Nephron progenitor cell (in vitro differentiated cells): ENCODE measurements around the gene MLC1.

Source experiments
- DNase-seq: peaks from one replicate; pipeline ENCODE4 v3.0.0; 2021
- H3K27ac Mint-ChIP-seq: 2 replicates; pipeline ENCODE4 v1.8.0; 2021; ENCODE audit warnings: mild to moderate bottlenecking, moderate library complexity, mixed read lengths
- H3K27me3 Mint-ChIP-seq: 2 replicates; pipeline ENCODE4 v1.8.0; 2021; ENCODE audit warnings: mild to moderate bottlenecking, low read depth, mixed read lengths; ENCODE audit not compliant: poor library complexity
- H3K36me3 Mint-ChIP-seq: 2 replicates; pipeline ENCODE4 v1.8.0; 2021; ENCODE audit warnings: low read depth, mixed read lengths
- H3K4me1 Mint-ChIP-seq: 2 replicates; pipeline ENCODE4 v1.8.0; 2021; ENCODE audit warnings: mixed read lengths
- H3K4me3 Mint-ChIP-seq: 2 replicates; pipeline ENCODE4 v1.8.0; 2021; ENCODE audit warnings: mild to moderate bottlenecking, moderate library complexity, mixed read lengths
- H3K9me3 Mint-ChIP-seq: 2 replicates; pipeline ENCODE4 v1.8.0; 2021; ENCODE audit warnings: mild to moderate bottlenecking, moderate library complexity, mixed read lengths
- TF ChIP-seq, protein P1 (sequence below): fragments of 200-600 bp; sonication (generic); IDR thresholded peaks from 2 replicates; pipeline ENCODE4 v1.5.0; 2021; ENCODE audit warnings: antibody characterized with exemption

MLC1 gene

DNA sequence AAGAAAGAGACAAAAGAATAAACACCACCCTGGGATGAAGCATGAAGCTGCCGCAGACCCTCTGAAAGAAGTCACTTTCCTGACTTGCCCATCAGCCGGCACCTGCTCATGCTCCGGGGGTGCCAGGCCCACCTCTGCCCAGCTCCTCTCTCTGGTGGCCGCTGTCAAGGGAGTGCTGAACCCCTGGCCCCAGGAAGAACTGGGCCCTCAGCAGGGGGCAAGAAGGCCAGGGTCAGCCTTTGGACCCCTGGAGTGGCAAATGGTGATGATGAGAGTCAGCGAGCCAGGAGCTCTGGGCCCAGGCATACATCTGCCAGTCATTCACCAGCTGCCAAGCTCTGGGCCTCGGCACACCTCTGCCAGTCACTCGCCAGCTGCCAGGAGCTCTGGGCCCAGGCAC lies 44.5 kb downstream of the MLC1 start:
- Mint-ChIP-seq H3K4me3 (no peak overlapping the region), H3K27me3 (peaks cover 30% of the 10 kb centered on the region), H3K9me3 (peaks cover 57% of the 10 kb centered on the region), H3K4me1 (peaks cover 5% of the 10 kb centered on the region), H3K36me3 (peaks cover 9% of the 10 kb centered on the region), H3K27ac (no peak overlapping the region)
- TF ChIP-seq, protein P1, sequence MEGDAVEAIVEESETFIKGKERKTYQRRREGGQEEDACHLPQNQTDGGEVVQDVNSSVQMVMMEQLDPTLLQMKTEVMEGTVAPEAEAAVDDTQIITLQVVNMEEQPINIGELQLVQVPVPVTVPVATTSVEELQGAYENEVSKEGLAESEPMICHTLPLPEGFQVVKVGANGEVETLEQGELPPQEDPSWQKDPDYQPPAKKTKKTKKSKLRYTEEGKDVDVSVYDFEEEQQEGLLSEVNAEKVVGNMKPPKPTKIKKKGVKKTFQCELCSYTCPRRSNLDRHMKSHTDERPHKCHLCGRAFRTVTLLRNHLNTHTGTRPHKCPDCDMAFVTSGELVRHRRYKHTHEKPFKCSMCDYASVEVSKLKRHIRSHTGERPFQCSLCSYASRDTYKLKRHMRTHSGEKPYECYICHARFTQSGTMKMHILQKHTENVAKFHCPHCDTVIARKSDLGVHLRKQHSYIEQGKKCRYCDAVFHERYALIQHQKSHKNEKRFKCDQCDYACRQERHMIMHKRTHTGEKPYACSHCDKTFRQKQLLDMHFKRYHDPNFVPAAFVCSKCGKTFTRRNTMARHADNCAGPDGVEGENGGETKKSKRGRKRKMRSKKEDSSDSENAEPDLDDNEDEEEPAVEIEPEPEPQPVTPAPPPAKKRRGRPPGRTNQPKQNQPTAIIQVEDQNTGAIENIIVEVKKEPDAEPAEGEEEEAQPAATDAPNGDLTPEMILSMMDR = no peak
- DNase-seq = no peak

DNA sequence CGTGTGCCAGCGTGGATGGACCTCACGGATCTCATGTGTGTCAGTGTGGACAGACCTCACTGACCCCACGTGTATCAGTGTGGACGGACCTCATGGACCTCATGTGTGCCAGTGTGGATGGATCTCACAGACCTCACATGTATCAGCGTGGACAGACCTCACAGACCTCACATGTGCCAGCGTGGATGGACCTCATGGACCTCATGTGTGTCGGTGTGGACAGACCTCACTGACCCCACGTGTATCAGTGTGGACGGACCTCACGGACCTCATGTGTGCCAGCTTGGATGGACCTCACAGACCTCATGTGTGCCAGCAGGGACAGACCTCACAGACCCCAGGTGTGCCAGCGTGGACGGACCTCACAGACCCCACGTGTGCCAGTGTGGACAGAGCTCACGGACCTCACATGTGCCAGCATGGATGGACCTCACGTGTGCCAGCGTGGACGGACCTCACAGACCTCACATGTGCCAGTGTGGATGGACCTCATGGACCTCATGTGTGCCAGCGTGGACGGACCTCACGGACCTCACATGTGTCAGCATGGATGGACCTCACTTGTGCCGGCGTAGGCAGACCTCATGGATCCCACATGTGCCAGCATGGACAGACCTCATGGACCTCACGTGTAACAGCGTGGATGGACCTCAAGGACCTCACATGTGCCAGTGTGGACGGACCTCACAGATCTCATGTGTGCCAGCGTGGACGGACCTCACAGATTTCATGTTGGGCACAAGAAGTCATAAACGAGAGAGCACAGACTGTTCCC lies 45.4 kb downstream of the MLC1 start:
- no peak for DNase-seq
- Mint-ChIP-seq H3K27ac (no peak overlapping the region), H3K9me3 (peaks cover 57% of the 10 kb centered on the region), H3K4me3 (no peak overlapping the region), H3K4me1 (peaks cover 5% of the 10 kb centered on the region), H3K36me3 (peaks cover 9% of the 10 kb centered on the region), H3K27me3 (peaks cover 28% of the 10 kb centered on the region)
- TF ChIP-seq, protein P1 = no peak

DNA sequence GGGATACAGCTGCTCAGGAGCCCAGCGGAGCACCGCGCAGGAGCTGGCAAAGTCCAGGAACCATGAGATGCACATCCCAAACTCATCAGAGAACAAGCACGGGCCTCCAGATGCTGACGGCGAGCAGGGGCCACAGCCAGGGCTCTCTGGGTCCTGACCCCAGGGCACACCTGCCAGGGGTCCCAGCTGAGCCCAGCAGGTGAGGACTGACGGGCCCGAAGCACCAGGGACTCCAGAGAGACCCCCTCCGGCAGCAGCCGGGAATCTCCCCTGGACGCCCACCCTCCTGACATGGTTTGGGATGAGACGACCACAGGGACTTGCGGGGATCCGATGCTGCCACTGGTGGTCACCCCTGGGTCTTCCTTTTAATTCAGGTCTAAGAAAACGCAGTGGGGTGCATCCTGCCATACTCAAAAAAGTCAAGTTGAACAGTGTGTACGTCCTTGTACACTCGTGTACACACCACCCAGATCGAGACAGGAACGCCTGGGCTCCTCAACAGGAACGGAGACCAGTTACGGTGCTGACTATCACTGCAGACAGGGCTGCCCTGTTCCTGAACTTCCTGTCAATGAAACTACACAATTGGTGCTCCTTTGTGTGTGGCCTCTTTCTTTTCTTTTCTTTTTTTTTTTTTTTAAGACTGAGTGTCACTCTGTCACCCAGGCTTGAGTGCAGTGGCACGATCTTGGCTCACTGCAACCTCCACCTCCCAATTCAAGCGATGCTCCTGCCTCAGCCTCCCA lies 49.1 kb downstream of the MLC1 start:
- Mint-ChIP-seq H3K9me3 (peaks cover 30% of the 10 kb centered on the region), H3K36me3 (no peaks in the 10 kb centered on the region), H3K27me3 (peaks cover 37% of the 10 kb centered on the region), H3K4me3 (no peak overlapping the region), H3K27ac (no peak overlapping the region), H3K4me1 (peaks cover 15% of the 10 kb centered on the region)
- no peak for DNase-seq
- TF ChIP-seq, protein P1 = no peak

DNA sequence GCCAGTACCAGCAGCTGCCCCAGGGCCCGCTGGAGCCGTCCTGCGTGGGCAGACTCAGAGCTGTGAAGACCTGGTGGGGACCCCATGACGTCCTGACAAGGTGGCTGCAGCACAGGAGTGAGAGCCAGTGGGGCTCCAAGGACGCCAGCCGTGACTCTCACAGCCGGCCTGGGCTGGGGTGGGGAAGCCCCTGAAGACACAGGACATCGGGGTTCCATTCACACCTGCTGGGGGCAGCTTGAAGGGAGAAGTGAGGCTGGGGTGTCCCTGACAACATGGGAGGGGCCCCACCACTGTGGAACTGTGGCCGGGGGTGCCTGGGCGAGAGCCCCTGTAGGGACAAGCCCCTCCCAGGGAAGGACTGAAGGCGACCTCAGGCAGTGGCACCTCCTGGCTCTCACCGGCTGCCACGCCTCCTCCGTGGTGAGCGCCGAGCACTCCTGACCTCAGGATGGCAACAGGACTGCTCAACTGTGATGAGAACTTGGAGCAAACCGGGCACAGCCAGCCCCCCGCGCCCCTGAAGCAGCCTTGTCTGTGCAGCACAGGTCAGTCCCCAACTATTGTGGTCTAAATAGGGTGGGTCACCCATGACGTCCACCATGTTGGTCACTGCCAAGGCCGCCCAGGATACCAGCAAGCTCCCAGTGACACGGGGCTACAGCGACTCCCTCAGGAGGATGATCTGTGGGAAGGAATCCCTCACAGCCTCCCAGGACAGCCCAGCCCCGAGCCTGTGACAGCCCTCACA lies 49.9 kb downstream of the MLC1 start:
- peaks cover 15% of the 10 kb centered on the region for H3K4me1 Mint-ChIP-seq
- H3K27ac Mint-ChIP-seq = no peak overlapping the region
- no peaks in the 10 kb centered on the region for H3K36me3 Mint-ChIP-seq
- no peak for DNase-seq
- TF ChIP-seq, protein P1 = no peak
- H3K27me3 Mint-ChIP-seq = peaks cover 40% of the 10 kb centered on the region
- H3K9me3 Mint-ChIP-seq = peaks cover 26% of the 10 kb centered on the region
- H3K4me3 Mint-ChIP-seq = no peak overlapping the region

DNA sequence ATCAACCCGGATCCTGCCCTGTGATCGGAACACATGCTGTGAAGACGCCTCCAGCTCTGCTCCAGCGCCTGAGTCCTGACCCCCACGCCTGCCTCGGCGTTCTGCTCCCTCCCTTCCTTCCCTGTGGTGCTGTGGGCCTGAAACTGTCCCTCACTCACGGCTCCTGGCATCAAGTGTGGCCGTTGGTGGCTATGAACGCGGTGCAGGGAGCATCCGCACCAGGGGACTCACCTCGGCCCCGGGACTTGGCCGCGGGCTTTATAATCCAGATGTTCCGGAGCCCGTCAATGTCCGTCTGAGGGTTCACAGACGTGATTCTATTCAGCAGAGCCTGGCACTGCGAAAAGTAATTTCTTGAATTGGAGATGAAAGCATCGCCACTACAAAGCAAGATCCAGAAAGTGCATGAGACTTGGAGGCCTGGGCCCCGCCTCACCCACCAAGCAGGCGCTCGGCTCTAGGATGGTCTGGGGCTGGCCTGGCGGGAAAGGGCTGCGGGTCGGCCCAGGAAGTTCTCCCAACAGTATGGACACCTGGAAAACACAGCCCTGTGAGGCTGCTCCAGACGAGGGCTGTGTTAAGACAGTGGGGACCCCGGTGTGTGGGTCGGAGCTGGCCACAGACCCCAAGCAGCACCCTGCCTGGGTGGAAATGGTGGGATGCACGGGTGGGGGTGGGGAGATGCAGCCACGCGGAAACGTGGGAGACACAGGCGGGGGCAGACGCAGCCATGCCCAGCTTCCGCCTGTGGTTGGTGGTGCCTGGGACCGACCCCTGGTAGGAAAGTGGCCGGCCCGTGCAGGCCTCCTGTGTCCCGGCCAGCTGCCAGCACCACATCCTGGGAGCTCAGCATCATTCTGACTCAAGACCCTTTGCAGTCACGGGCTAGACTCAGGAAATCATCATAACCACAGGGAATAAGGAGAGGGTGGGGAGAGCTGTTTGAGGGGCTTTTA lies 50.8 kb downstream of the MLC1 start:
- DNase-seq = no peak
- H3K4me1 Mint-ChIP-seq = peaks cover 15% of the 10 kb centered on the region
- H3K36me3 Mint-ChIP-seq = no peaks in the 10 kb centered on the region
- no peak overlapping the region for H3K4me3 Mint-ChIP-seq
- TF ChIP-seq, protein P1 = no peak
- peaks cover 18% of the 10 kb centered on the region for H3K9me3 Mint-ChIP-seq
- H3K27me3 Mint-ChIP-seq = peaks cover 41% of the 10 kb centered on the region
- H3K27ac Mint-ChIP-seq = no peak overlapping the region
